H1 (cell line): Measurements from ENCODE around the gene ALG14. TPM values are rescaled to one million over a fixed set of nuclear protein-coding genes. Genes with fewer than 3 reads are reported as not detected.

Experiments
- CTCF ChIA-PET: fragments of 300-600 bp; sonication (Branson Sonifier 250); formaldehyde crosslinking; loops from one replicate; lab custom pipeline; 2021; ENCODE audit not compliant: partially characterized antibody; lab: Charles Lee
- POLR2A ChIA-PET: fragments of 300-600 bp; sonication (Branson Sonifier 250); formaldehyde crosslinking; loops from one replicate; lab custom pipeline; 2021; ENCODE audit warnings: inconsistent platforms; ENCODE audit not compliant: partially characterized antibody; lab: Charles Lee
- DNase-seq, 2 experiments: peaks; one replicate each; pipeline versions ENCODE4 v3.0.0 to v3.0.0-alpha.2; 2010 to 2022; ENCODE audit warnings: low spot score in 2 of 2, low read depth in 1 of 2, mixed read lengths in 1 of 2
- FAIRE-seq: peaks from 2 replicates; lab custom pipeline; 2011; peaks lifted over from hg19 to GRCh38; lab: Jason Lieb, UNC
- H2AFZ ChIP-seq: 2 replicates; pipeline ENCODE4 v1.8.1; 2012; ENCODE audit warnings: low read length, inconsistent platforms
- H2AK5ac ChIP-seq: 2 replicates; pipeline ENCODE4 v1.6.1; 2013; ENCODE audit warnings: low read depth, low read length
- H2BK120ac ChIP-seq: replicated peaks from 2 replicates; pipeline ENCODE3; 2013; ENCODE audit warnings: low read depth, low read length, inconsistent platforms
- H2BK12ac ChIP-seq: 2 replicates; pipeline ENCODE4 v1.6.1; 2013; ENCODE audit warnings: low read depth, low read length
- H2BK15ac ChIP-seq: 2 replicates; pipeline ENCODE4 v1.6.1; 2013; ENCODE audit warnings: low read length
- H2BK20ac ChIP-seq: 2 replicates; pipeline ENCODE4 v1.6.1; 2013; ENCODE audit warnings: low read length
- H2BK5ac ChIP-seq: 2 replicates; pipeline ENCODE4 v1.6.1; 2013; ENCODE audit warnings: low read depth, low read length
- H3K14ac ChIP-seq: 2 replicates; pipeline ENCODE4 v1.6.1; 2013; ENCODE audit warnings: inconsistent platforms; ENCODE audit not compliant: insufficient read length
- H3K18ac ChIP-seq: 2 replicates; pipeline ENCODE4 v1.6.1; 2013; ENCODE audit warnings: low read length; ENCODE audit errors: extremely low read depth
- H3K23ac ChIP-seq: 2 replicates; pipeline ENCODE4 v1.6.1; 2013; ENCODE audit warnings: inconsistent platforms; ENCODE audit not compliant: insufficient read length
- H3K23me2 ChIP-seq: 2 replicates; pipeline ENCODE4 v1.6.1; 2013; ENCODE audit warnings: low read depth, low read length
- H3K27ac ChIP-seq: 2 replicates; pipeline ENCODE4 v1.6.1; 2011; ENCODE audit warnings: low read depth, low read length, inconsistent platforms
- H3K27me3 ChIP-seq, 4 experiments: replicated peaks in 1 of 4; 1 replicate in 1 of 4; 2 replicates in 3 of 4; pipeline versions ENCODE4 v1.6.1 to v1.8.1; 2011 to 2013; ENCODE audit warnings: low read length in 3 of 4, mild to moderate bottlenecking in 3 of 4, inconsistent platforms in 2 of 4, mixed read lengths in 2 of 4, moderate library complexity in 1 of 4; ENCODE audit not compliant: control insufficient read depth in 3 of 4, insufficient read depth in 3 of 4; ENCODE audit errors: extremely low read depth in 1 of 4
- H3K36me3 ChIP-seq, 4 experiments: 2 replicates each; pipeline versions ENCODE4 v1.6.1 to v1.8.1; 2011 to 2013; ENCODE audit warnings: mild to moderate bottlenecking in 4 of 4, low read length in 3 of 4, moderate library complexity in 2 of 4, control low read depth in 1 of 4, inconsistent platforms in 1 of 4; ENCODE audit not compliant: insufficient read depth in 4 of 4, control insufficient read depth in 2 of 4
- H3K4ac ChIP-seq: replicated peaks from 2 replicates; pipeline ENCODE3; 2013; ENCODE audit warnings: low read length, low read depth, mixed read lengths, inconsistent platforms; ENCODE audit not compliant: insufficient read length
- H3K4me1 ChIP-seq, 4 experiments: replicated peaks in 1 of 4; 1 replicate in 1 of 4; 2 replicates in 3 of 4; pipeline versions ENCODE4 v1.6.1 to v1.8.1; 2011 to 2013; ENCODE audit warnings: low read length in 3 of 4, inconsistent platforms in 2 of 4, mixed read lengths in 1 of 4; ENCODE audit not compliant: insufficient read depth in 4 of 4, control insufficient read depth in 3 of 4
- H3K4me2 ChIP-seq, 2 experiments: 2 replicates each; pipeline versions ENCODE4 v1.6.1 to v1.8.1; 2011 to 2013; ENCODE audit warnings: low read depth in 2 of 2, low read length in 2 of 2, control low read depth in 1 of 2, inconsistent platforms in 1 of 2, mild to moderate bottlenecking in 1 of 2; ENCODE audit not compliant: insufficient read depth in 1 of 2
- H3K4me3 ChIP-seq, 4 experiments: fragments of 200-600, 300-600 bp in 1 of 4; sonication (generic), shearing (Covaris generic), sonication (Bioruptor Twin) in 1 of 4; 2 replicates each; pipeline versions ENCODE4 v1.5.1 to v1.8.1; 2011 to 2016; ENCODE audit warnings: low read length in 4 of 4, low read depth in 3 of 4, control low read depth in 2 of 4, inconsistent platforms in 2 of 4, mild to moderate bottlenecking in 2 of 4, mixed read lengths in 1 of 4, moderate library complexity in 1 of 4; ENCODE audit not compliant: insufficient read depth in 2 of 4; ENCODE audit errors: extremely low read depth in 1 of 4
- H3K56ac ChIP-seq: replicated peaks from 2 replicates; pipeline ENCODE3; 2013; ENCODE audit warnings: low read depth, mild to moderate bottlenecking, mixed read lengths, low read length, inconsistent platforms; ENCODE audit not compliant: insufficient read length
- H3K79me1 ChIP-seq: 2 replicates; pipeline ENCODE4 v1.6.1; 2013; ENCODE audit warnings: low read depth, low read length, control low read depth
- H3K79me2 ChIP-seq, 2 experiments: 2 replicates each; pipeline versions ENCODE4 v1.6.1 to v1.8.1; 2012 to 2013; ENCODE audit warnings: low read length in 2 of 2, mild to moderate bottlenecking in 2 of 2, inconsistent platforms in 1 of 2; ENCODE audit not compliant: insufficient read depth in 2 of 2, control insufficient read depth in 1 of 2
- H3K9ac ChIP-seq, 4 experiments: replicated peaks in 1 of 4; 1 replicate in 1 of 4; 2 replicates in 3 of 4; pipeline versions ENCODE4 v1.6.1 to v1.8.1; 2011 to 2013; ENCODE audit warnings: low read depth in 3 of 4, low read length in 3 of 4, control low read depth in 2 of 4, mild to moderate bottlenecking in 2 of 4, moderate library complexity in 2 of 4, inconsistent platforms in 1 of 4; ENCODE audit errors: extremely low read depth in 1 of 4
- H3K9me3 ChIP-seq, 2 experiments: 2 replicates each; pipeline versions ENCODE4 v1.6.1 to v1.8.1; 2012 to 2013; ENCODE audit warnings: mild to moderate bottlenecking in 2 of 2, moderate library complexity in 2 of 2, control low read depth in 1 of 2, inconsistent platforms in 1 of 2, low read depth in 1 of 2, low read length in 1 of 2, mixed read lengths in 1 of 2; ENCODE audit not compliant: insufficient read depth in 2 of 2
- H4K20me1 ChIP-seq, 2 experiments: replicated peaks in 1 of 2; 2 replicates each; pipeline versions ENCODE3 to v1.8.1; 2011 to 2013; ENCODE audit warnings: inconsistent platforms in 2 of 2, low read length in 2 of 2, mild to moderate bottlenecking in 1 of 2; ENCODE audit not compliant: insufficient read depth in 2 of 2, control insufficient read depth in 1 of 2
- H4K5ac ChIP-seq: 2 replicates; pipeline ENCODE4 v1.6.1; 2013; ENCODE audit warnings: low read length, low read depth, mixed read lengths, inconsistent platforms; ENCODE audit not compliant: insufficient read length
- H4K8ac ChIP-seq: 2 replicates; pipeline ENCODE4 v1.8.0; 2013; ENCODE audit warnings: mild to moderate bottlenecking, moderate library complexity, low read length, inconsistent platforms; ENCODE audit not compliant: insufficient read depth; ENCODE audit errors: extremely low read depth
- H4K91ac ChIP-seq: replicated peaks from 2 replicates; pipeline ENCODE3; 2013; ENCODE audit warnings: low read length, mixed read lengths, inconsistent platforms; ENCODE audit not compliant: insufficient read length
- ASH2L ChIP-seq: fragments of 200-600, 300-600 bp; sonication (generic); IDR thresholded peaks from one replicate; pipeline ENCODE4 v1.7.1; 2017; ENCODE audit warnings: low read length
- BACH1 ChIP-seq: IDR thresholded peaks from 2 replicates; pipeline ENCODE4 v1.6.1; 2012; ENCODE audit warnings: low read length, improper control_type of control experiment
- CBX8 ChIP-seq: fragments of 300-800, 300-1000 bp; sonication (generic); IDR thresholded peaks from 2 replicates; pipeline ENCODE4 v1.7.1; 2016; ENCODE audit warnings: low read depth, low read length, borderline replicate concordance
- CREB1 ChIP-seq: IDR thresholded peaks from 2 replicates; pipeline ENCODE4 v1.6.1; 2012; ENCODE audit warnings: inconsistent platforms
- EGR1 ChIP-seq: IDR thresholded peaks from 2 replicates; pipeline ENCODE4 v1.6.1; 2011; ENCODE audit warnings: low read depth, low read length, borderline replicate concordance
- HDAC2 ChIP-seq, 2 experiments: fragments of 300-600 bp in 1 of 2; sonication (generic) in 1 of 2; IDR thresholded peaks; 2 replicates each; pipeline ENCODE4 v1.6.1; 2011 to 2012; ENCODE audit warnings: low read depth in 2 of 2, low read length in 2 of 2, mild to moderate bottlenecking in 2 of 2, moderate library complexity in 2 of 2, borderline replicate concordance in 1 of 2, inconsistent platforms in 1 of 2
- POLR2A ChIP-seq, 2 experiments: IDR thresholded peaks; 1 replicate in 1 of 2; 2 replicates in 1 of 2; pipeline ENCODE4 v1.6.1; 2011; ENCODE audit warnings: low read depth in 2 of 2, low read length in 2 of 2, mild to moderate bottlenecking in 2 of 2; ENCODE audit errors: control extremely low read depth in 1 of 2
- RAD21 ChIP-seq, 2 experiments: IDR thresholded peaks in 1 of 2; conservative IDR thresholded peaks in 1 of 2; 2 replicates each; pipeline ENCODE4 v1.6.1; 2011; ENCODE audit warnings: low read depth in 2 of 2, low read length in 2 of 2, improper control_type of control experiment in 1 of 2, inconsistent platforms in 1 of 2, mild to moderate bottlenecking in 1 of 2, moderate library complexity in 1 of 2
- RNF2 ChIP-seq: fragments of 200-900, 300-1000 bp; sonication (generic); IDR thresholded peaks from 2 replicates; pipeline ENCODE4 v1.7.1; 2016; ENCODE audit warnings: borderline replicate concordance, low read depth, mild to moderate bottlenecking, antibody characterized with exemption, low read length; ENCODE audit not compliant: poor library complexity, severe bottlenecking; ENCODE audit errors: missing control alignments
- SAP30 ChIP-seq: fragments of 300-600 bp; sonication (generic); IDR thresholded peaks from 2 replicates; pipeline ENCODE4 v1.7.1; 2012; ENCODE audit warnings: low read length, moderate library complexity, mild to moderate bottlenecking, inconsistent platforms; ENCODE audit not compliant: insufficient read depth, insufficient replicate concordance
- SIRT6 ChIP-seq: IDR thresholded peaks from one replicate; pipeline ENCODE4 v1.7.1; 2012; ENCODE audit warnings: low read length, inconsistent platforms
- TCF12 ChIP-seq: IDR thresholded peaks from 2 replicates; pipeline ENCODE4 v1.6.1; 2011; ENCODE audit warnings: low read depth, mild to moderate bottlenecking, low read length
- WGBS, 2 experiments: shearing (Covaris generic) in 1 of 2; methylation state at CpG; one replicate each; pipeline versions ENCODE4 v1.1.6 to v1.1.7; 2013 to 2015; ENCODE audit warnings: low lambda C conversion rate in 2 of 2, mixed read lengths in 2 of 2, inconsistent platforms in 1 of 2, low coverage in 1 of 2, missing lambda C conversion rate in 1 of 2; ENCODE audit not compliant: insufficient replicate concordance in 2 of 2, insufficient coverage in 1 of 2, insufficient read length in 1 of 2; ENCODE audit errors: extremely low coverage in 1 of 2, missing lambda C conversion rate in 1 of 2; 5-methylcytosine and 5-hydroxymethylcytosine counted together
- polyA plus RNA-seq, 7 experiments: library from polyadenylated mRNA; depleted of rRNA in 3 of 7; stranded (reverse) in 5 of 7; unstranded in 2 of 7; fragments of >200 nt in 5 of 7; fragments of 200-250 nt in 2 of 7; gene quantifications; 1 replicate in 5 of 7; 2 replicates in 1 of 7; 4 replicates in 1 of 7; pipeline versions ENCODE4 v1.2.1 to v1.2.3, GENCODE V29; 2011 to 2013; ENCODE audit warnings: missing spikeins in 2 of 7, mixed read lengths in 2 of 7
- total RNA-seq: library from RNA; stranded (reverse); fragmentation: NEBNext Ultra II Directional; extraction: Animal tissue kit (Norgen Biotek cat#: 25700); gene quantifications from 2 replicates; pipeline ENCODE4 v1.2.1, GENCODE V29; 2021
- TF ChIP-seq, protein P1 (sequence below): IDR thresholded peaks from 2 replicates; pipeline ENCODE4 v1.6.1; 2012; ENCODE audit warnings: inconsistent platforms

ALG14 gene
- total and polyA plus RNA-seq, 2 of the 8 experiments (the other 6 are each of a cell fraction or from before 2014, with no cell fraction given) = 0.95 to 1.3 TPM

DNA sequence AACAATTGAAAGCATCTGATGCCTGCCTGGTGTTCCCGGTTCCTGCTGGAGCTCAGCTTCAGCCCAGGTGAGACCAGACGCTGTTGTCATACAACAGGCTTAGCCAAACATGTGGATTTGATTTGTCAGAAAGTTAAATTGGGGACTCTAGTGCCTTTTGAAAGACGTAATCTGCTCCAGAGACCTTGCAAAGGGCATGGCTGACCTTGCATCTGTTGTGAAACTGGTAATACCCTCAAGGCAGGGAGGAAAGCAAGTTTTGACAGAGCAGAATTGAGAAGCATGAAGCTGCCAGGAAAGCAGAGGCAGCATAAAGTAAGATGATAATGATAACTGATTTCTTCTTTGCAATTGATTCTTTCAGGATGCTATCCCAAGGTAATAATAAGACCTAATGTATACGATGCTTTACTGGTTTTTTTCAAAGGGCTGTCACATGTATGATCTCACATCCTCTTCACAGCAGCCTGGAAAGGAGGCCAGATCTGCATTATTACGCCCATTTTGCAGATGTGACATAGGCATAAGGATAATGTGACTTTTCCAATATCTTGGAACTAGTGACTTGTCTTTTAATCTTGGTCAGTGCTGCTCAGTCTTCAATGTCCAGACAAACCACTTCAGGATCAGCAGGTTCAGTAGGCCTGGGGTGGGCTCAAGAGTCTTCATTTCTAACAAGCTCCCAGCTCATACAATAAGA is 121.1 kb downstream of the ALG14 start:
- Histone ChIP-seq H3K23me2 (no peaks in the 10 kb centered on the region), H3K36me3 (no peaks in the 10 kb centered on the region), H2BK5ac (no peak overlapping the region), H3K79me1 (no peaks in the 10 kb centered on the region), H3K27ac (no peak overlapping the region), H3K4me1 (peaks cover 0 to 6% (median 6%) of the 10 kb centered on the region in 4 experiments; a peak in 3 of 7 replicates), H3K4me2 (no peak overlapping the region), H3K18ac (no peak overlapping the region), H2BK15ac (no peak overlapping the region), H2AFZ (no peak overlapping the region), H2BK20ac (no peak overlapping the region), H3K4ac (no peak overlapping the region), H3K56ac (no peak overlapping the region), H4K8ac (no peak overlapping the region), H3K79me2 (no peaks in the 10 kb centered on the region), H4K5ac (no peak overlapping the region), H3K9ac (no peak overlapping the region), H4K91ac (no peak overlapping the region), H3K27me3 (no peaks in the 10 kb centered on the region), H3K14ac (no peak overlapping the region), H3K23ac (no peak overlapping the region), H2BK12ac (no peak overlapping the region), H4K20me1 (no peaks in the 10 kb centered on the region), H3K9me3 (no peaks in the 10 kb centered on the region), H2AK5ac (no peak overlapping the region), H2BK120ac (no peak overlapping the region), H3K4me3 (no peak overlapping the region)
- ChIA-PET POLR2A (no interaction called here), CTCF (no interaction called here)
- no peak for DNase-seq
- FAIRE-seq = no peak
- WGBS, 2 experiments = 90% methylated on average over 5 of the region's 5 CpGs; no CpG with 5 or more reads in 1 of the 2 experiments
- TF ChIP-seq SIRT6 (no peak), EGR1 (no peak), CBX8 (no peak), SAP30 (no peak), RAD21 (IDR thresholded peaks at IDR 0.05 in 1 of 2, conservative IDR thresholded peaks at IDR 0.05 in 1 of 2; ENCODE audit: low read depth in 2 of 2, low read length in 2 of 2) (no peak), ASH2L (no peak), CREB1 (no peak), HDAC2 (IDR thresholded peaks at IDR 0.05; ENCODE audit: borderline replicate concordance in 1 of 2, low read depth in 2 of 2, low read length in 2 of 2) (no peak), RNF2 (no peak), TCF12 (no peak), POLR2A (IDR thresholded peaks at IDR 0.05; ENCODE audit: control extremely low read depth in 1 of 2, low read depth in 2 of 2, low read length in 2 of 2) (no peak), BACH1 (no peak)
- TF ChIP-seq, protein P1, sequence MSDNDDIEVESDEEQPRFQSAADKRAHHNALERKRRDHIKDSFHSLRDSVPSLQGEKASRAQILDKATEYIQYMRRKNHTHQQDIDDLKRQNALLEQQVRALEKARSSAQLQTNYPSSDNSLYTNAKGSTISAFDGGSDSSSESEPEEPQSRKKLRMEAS = no peak
